ENCODE results near the gene TIGIT.

TIGIT gene

GRCh38 chr3:114356066-114356465 lies 62.2 kb downstream of the TIGIT start:
- no peak for DNase-seq

- no peak for DNase-seq
Observed at GRCh38 chr3:114356525-114356924, 62.7 kb downstream of the TIGIT start.
